Neural progenitor cell (in vitro differentiated cells): Measurements from ENCODE around the gene TNFRSF13B. TPM values are rescaled to one million over a fixed set of nuclear protein-coding genes. Genes with fewer than 3 reads are reported as not detected.
"Not testable (repeated sequence)": the region's sequence is repeated elsewhere in the genome, so short reads cannot be mapped to it uniquely, and the experiment has no call there.

Experiments
- DNase-seq: peaks from one replicate; pipeline ENCODE4 v3.0.0-alpha.2; 2016; ENCODE audit warnings: low spot score
- H2AFZ ChIP-seq: fragments of 200-600 bp; sonication (generic); replicated peaks from 2 replicates; pipeline ENCODE4 v1.6.1; 2016; ENCODE audit warnings: antibody characterized with exemption
- H3F3A ChIP-seq: fragments of 200-600 bp; sonication (generic); 2 replicates; pipeline ENCODE4 v1.6.1; 2016; ENCODE audit warnings: antibody characterized with exemption, low read depth
- H3K27ac ChIP-seq: fragments of 200-600 bp; sonication (generic); 2 replicates; pipeline ENCODE4 v1.5.1; 2016; ENCODE audit warnings: mild to moderate bottlenecking
- H3K27me3 ChIP-seq: fragments of 200-600 bp; sonication (generic); 2 replicates; pipeline ENCODE4 v1.6.1; 2016; ENCODE audit warnings: mild to moderate bottlenecking, moderate library complexity
- H3K36me3 ChIP-seq: fragments of 200-600 bp; sonication (generic); 2 replicates; pipeline ENCODE4 v1.5.1; 2016
- H3K4me1 ChIP-seq: fragments of 200-600 bp; sonication (generic); 2 replicates; pipeline ENCODE4 v1.6.1; 2016; ENCODE audit warnings: mixed run types
- H3K4me2 ChIP-seq: fragments of 200-600 bp; sonication (generic); 2 replicates; pipeline ENCODE4 v1.6.1; 2016
- H3K4me3 ChIP-seq: fragments of 200-600 bp; sonication (generic); 2 replicates; pipeline ENCODE4 v1.5.1; 2016
- H3K79me2 ChIP-seq: fragments of 200-600 bp; sonication (generic); 2 replicates; pipeline ENCODE4 v1.6.1; 2016; ENCODE audit warnings: low read depth
- H3K9ac ChIP-seq: fragments of 200-600 bp; sonication (generic); 2 replicates; pipeline ENCODE4 v1.6.1; 2016
- H3K9me3 ChIP-seq: fragments of 200-600 bp; sonication (generic); 2 replicates; pipeline ENCODE4 v1.5.1; 2016; ENCODE audit warnings: low read depth
- H4K20me1 ChIP-seq: fragments of 200-600 bp; sonication (generic); 2 replicates; pipeline ENCODE4 v1.6.1; 2016; ENCODE audit warnings: low read depth
- H3K27ac Mint-ChIP-seq: 3 replicates; pipeline ENCODE4 v1.8.0; 2021; ENCODE audit warnings: mixed read lengths
- H3K27me3 Mint-ChIP-seq: 2 replicates; pipeline ENCODE4 v1.8.0; 2022; ENCODE audit warnings: low read depth, mild to moderate bottlenecking, inconsistent platforms, moderate library complexity, mixed read lengths; ENCODE audit not compliant: insufficient read depth
- H3K36me3 Mint-ChIP-seq: 3 replicates; pipeline ENCODE4 v1.8.0; 2021; ENCODE audit warnings: mixed read lengths
- H3K4me1 Mint-ChIP-seq: 3 replicates; pipeline ENCODE4 v1.8.0; 2021; ENCODE audit warnings: mixed read lengths
- H3K4me3 Mint-ChIP-seq: 3 replicates; pipeline ENCODE4 v1.8.0; 2021; ENCODE audit warnings: mild to moderate bottlenecking, moderate library complexity, mixed read lengths
- H3K9me3 Mint-ChIP-seq: 3 replicates; pipeline ENCODE4 v1.8.0; 2020; ENCODE audit warnings: mixed read lengths
- CTCF ChIP-seq: fragments of 200-600 bp; sonication (generic); IDR thresholded peaks from 2 replicates; pipeline ENCODE4 v1.5.1; 2017; ENCODE audit warnings: antibody characterized with exemption, mild to moderate bottlenecking
- EZH2 ChIP-seq: fragments of 200-600 bp; sonication (generic); IDR thresholded peaks from 2 replicates; pipeline ENCODE4 v1.6.1; 2017; ENCODE audit warnings: antibody characterized with exemption, mild to moderate bottlenecking, moderate library complexity
- EZH2phosphoT487 ChIP-seq: fragments of 200-600 bp; sonication (generic); IDR thresholded peaks from 2 replicates; pipeline ENCODE4 v1.6.1; 2017; ENCODE audit warnings: antibody characterized with exemption
- total RNA-seq: library from RNA; depleted of rRNA; stranded (reverse); fragments of >200 nt; gene quantifications from 2 replicates; pipeline ENCODE4 v1.2.3, GENCODE V29; 2015; ENCODE audit warnings: low replicate concordance

Gene TNFRSF13B
- total RNA-seq, 1 donor from 2014 or later = not detected

DNA sequence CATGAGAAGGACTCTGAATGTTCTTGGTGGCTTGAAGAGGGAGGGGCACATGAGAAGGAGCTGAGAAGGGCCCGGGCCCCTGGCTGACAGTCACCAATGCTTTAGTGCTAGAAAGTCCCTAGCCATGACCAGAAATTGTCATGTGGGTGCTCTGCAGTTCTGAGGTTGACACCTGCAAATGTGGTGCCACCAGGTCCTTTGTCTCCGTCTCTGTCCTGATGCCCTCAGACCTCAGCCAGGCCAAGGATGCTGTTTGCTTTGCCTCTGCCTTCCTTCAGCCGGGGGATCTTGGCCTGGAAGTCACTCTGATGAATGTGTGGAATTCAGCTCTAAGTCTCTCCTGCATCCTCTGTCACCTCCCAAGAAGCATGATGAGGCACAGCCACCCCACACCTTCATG lies 63.6 kb downstream of the TNFRSF13B start:
- H3K27me3 ChIP-seq = no peaks in the 10 kb centered on the region
- Mint-ChIP-seq H3K36me3 (no peaks in the 10 kb centered on the region), H3K27ac (no peak overlapping the region), H3K4me1 (peaks cover 23% of the 10 kb centered on the region), H3K27me3 (peaks cover 6% of the 10 kb centered on the region), H3K9me3 (no peaks in the 10 kb centered on the region), H3K4me3 (no peak overlapping the region)
- no peaks in the 10 kb centered on the region for H3F3A ChIP-seq
- no peak for DNase-seq
- H3K4me2 ChIP-seq = no peak overlapping the region
- H3K79me2 ChIP-seq = no peaks in the 10 kb centered on the region
- H4K20me1 ChIP-seq = no peaks in the 10 kb centered on the region
- TF ChIP-seq CTCF = no peak
- TF ChIP-seq EZH2phosphoT487 = no peak
- no peak for TF ChIP-seq EZH2
- H3K4me1 ChIP-seq = no peaks in the 10 kb centered on the region
- H3K4me3 ChIP-seq = no peak overlapping the region
- no peaks in the 10 kb centered on the region for H3K36me3 ChIP-seq
- H3K9ac ChIP-seq = no peak overlapping the region
- H3K9me3 ChIP-seq = no peaks in the 10 kb centered on the region
- no peak overlapping the region for H3K27ac ChIP-seq
- no peak overlapping the region for H2AFZ ChIP-seq

- peaks cover 5% of the 10 kb centered on the region for H3K27me3 Mint-ChIP-seq
- no peaks in the 10 kb centered on the region for H3K9me3 ChIP-seq
- no peaks in the 10 kb centered on the region for H3K27me3 ChIP-seq
- no peaks in the 10 kb centered on the region for H4K20me1 ChIP-seq
- no peaks in the 10 kb centered on the region for H3K36me3 Mint-ChIP-seq
- peaks cover 20% of the 10 kb centered on the region for H3K4me1 Mint-ChIP-seq
- H3K9ac ChIP-seq = no peak overlapping the region
- no peak overlapping the region for H3K4me3 ChIP-seq
- no peak overlapping the region for H3K4me2 ChIP-seq
- no peak overlapping the region for H3K4me3 Mint-ChIP-seq
- H3K36me3 ChIP-seq = no peaks in the 10 kb centered on the region
- no peak overlapping the region for H3K27ac ChIP-seq
- no peaks in the 10 kb centered on the region for H3K9me3 Mint-ChIP-seq
- no peaks in the 10 kb centered on the region for H3F3A ChIP-seq
- H3K4me1 ChIP-seq = no peaks in the 10 kb centered on the region
- no peak for TF ChIP-seq EZH2phosphoT487
- TF ChIP-seq EZH2 = no peak
- no peak for TF ChIP-seq CTCF
- no peak overlapping the region for H2AFZ ChIP-seq
- H3K27ac Mint-ChIP-seq = no peak overlapping the region
- no peaks in the 10 kb centered on the region for H3K79me2 ChIP-seq
- no peak for DNase-seq
Observed at GRCh38 chr17:16906680-16907079, 65.2 kb downstream of the TNFRSF13B start.

GRCh38 chr17:16905593-16906191 lies 66.2 kb downstream of the TNFRSF13B start:
- Histone ChIP-seq H4K20me1 (no peaks in the 10 kb centered on the region), H3F3A (no peaks in the 10 kb centered on the region), H3K9ac (no peak overlapping the region), H3K36me3 (no peaks in the 10 kb centered on the region), H3K4me1 (no peaks in the 10 kb centered on the region), H3K27ac (no peak overlapping the region), H3K27me3 (no peaks in the 10 kb centered on the region), H3K4me2 (no peak overlapping the region), H3K9me3 (no peaks in the 10 kb centered on the region), H3K79me2 (no peaks in the 10 kb centered on the region), H3K4me3 (no peak overlapping the region), H2AFZ (no peak overlapping the region)
- TF ChIP-seq EZH2 (no peak), CTCF (no peak), EZH2phosphoT487 (no peak)
- no peaks in the 10 kb centered on the region for H3K9me3 Mint-ChIP-seq
- H3K27ac Mint-ChIP-seq = no peak overlapping the region
- DNase-seq = no peak
- H3K4me3 Mint-ChIP-seq = no peak overlapping the region
- peaks cover 5% of the 10 kb centered on the region for H3K27me3 Mint-ChIP-seq
- H3K36me3 Mint-ChIP-seq = no peaks in the 10 kb centered on the region
- peaks cover 13% of the 10 kb centered on the region for H3K4me1 Mint-ChIP-seq

DNA sequence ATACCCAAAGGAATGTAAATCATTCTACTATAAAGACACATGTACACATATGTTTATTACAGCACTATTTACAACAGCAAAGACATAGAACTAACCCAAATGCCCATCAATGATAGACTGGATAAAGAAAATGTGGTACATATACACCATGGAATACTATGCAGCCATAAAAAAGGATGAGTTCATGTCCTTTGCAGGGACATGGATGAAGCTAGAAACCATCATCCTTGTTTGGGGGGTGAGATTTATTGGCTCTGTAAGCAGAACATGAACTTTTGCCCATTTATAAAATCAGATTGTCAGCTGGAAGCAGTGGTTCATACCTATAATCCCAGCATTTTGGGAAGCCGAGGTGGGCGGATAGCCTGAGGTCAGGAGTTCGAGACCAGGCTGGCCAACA lies 68.8 kb downstream of the TNFRSF13B start:
- H3K27ac Mint-ChIP-seq, H3K4me1 Mint-ChIP-seq, H3K4me3 Mint-ChIP-seq, H3K4me2 ChIP-seq, DNase-seq, H3K9me3 ChIP-seq, H3F3A ChIP-seq, H3K36me3 Mint-ChIP-seq, H4K20me1 ChIP-seq, H3K27ac ChIP-seq, H3K27me3 Mint-ChIP-seq, H3K36me3 ChIP-seq, H3K9me3 Mint-ChIP-seq, H3K9ac ChIP-seq, H3K4me3 ChIP-seq, H2AFZ ChIP-seq, H3K79me2 ChIP-seq, H3K27me3 ChIP-seq, H3K4me1 ChIP-seq: not testable (repeated sequence)
